H9 (cell line): Measurements from ENCODE around the gene TCF7L1. TPM values are rescaled to one million over a fixed set of nuclear protein-coding genes. Genes with fewer than 3 reads are reported as not detected.

Experiments
- DNase-seq: peaks from one replicate; pipeline ENCODE4 v3.0.0-alpha.2; 2017
- H2AFZ ChIP-seq: one replicate; pipeline ENCODE4 v1.6.1; 2013; ENCODE audit warnings: mild to moderate bottlenecking, low read length, control low read depth, moderate library complexity
- H2AK5ac ChIP-seq: 2 replicates; pipeline ENCODE4 v1.6.1; 2013; ENCODE audit warnings: low read length, control low read depth, mixed read lengths; ENCODE audit not compliant: insufficient read length
- H2BK120ac ChIP-seq: one replicate; pipeline ENCODE4 v1.6.1; 2013; ENCODE audit warnings: low read depth, mild to moderate bottlenecking, low read length, control low read depth, inconsistent platforms; ENCODE audit not compliant: poor library complexity, severe bottlenecking
- H2BK12ac ChIP-seq: 2 replicates; pipeline ENCODE4 v1.6.1; 2013; ENCODE audit warnings: low read length, control low read depth, mixed read lengths, low read depth; ENCODE audit not compliant: insufficient read length
- H2BK15ac ChIP-seq: 2 replicates; pipeline ENCODE4 v1.6.1; 2013; ENCODE audit warnings: low read depth, low read length, control low read depth
- H2BK20ac ChIP-seq: one replicate; pipeline ENCODE4 v1.6.1; 2013; ENCODE audit warnings: low read depth, mild to moderate bottlenecking, low read length, control low read depth, inconsistent platforms; ENCODE audit not compliant: poor library complexity, severe bottlenecking
- H2BK5ac ChIP-seq: 2 replicates; pipeline ENCODE4 v1.6.1; 2013; ENCODE audit warnings: low read length, control low read depth, mixed read lengths; ENCODE audit not compliant: insufficient read length
- H3K14ac ChIP-seq: 2 replicates; pipeline ENCODE4 v1.6.1; 2013; ENCODE audit warnings: low read length, control low read depth; ENCODE audit not compliant: insufficient read depth
- H3K18ac ChIP-seq: 2 replicates; pipeline ENCODE4 v1.6.1; 2013; ENCODE audit warnings: low read depth, mild to moderate bottlenecking, mixed read lengths, low read length, control low read depth; ENCODE audit not compliant: insufficient read length
- H3K23ac ChIP-seq: 2 replicates; pipeline ENCODE4 v1.6.1; 2013; ENCODE audit warnings: low read length, control low read depth, mixed read lengths, low read depth; ENCODE audit not compliant: insufficient read length
- H3K23me2 ChIP-seq: 2 replicates; pipeline ENCODE4 v1.6.1; 2013; ENCODE audit warnings: low read depth, mild to moderate bottlenecking, mixed read lengths, low read length, control low read depth; ENCODE audit not compliant: insufficient read length, poor library complexity, severe bottlenecking
- H3K27ac ChIP-seq: 2 replicates; pipeline ENCODE4 v1.5.1; 2013; ENCODE audit warnings: low read length, control low read depth, mixed read lengths, low read depth; ENCODE audit not compliant: insufficient read length
- H3K27me3 ChIP-seq: 2 replicates; pipeline ENCODE4 v1.6.1; 2013; ENCODE audit warnings: low read length, control low read depth, inconsistent platforms; ENCODE audit not compliant: insufficient read depth
- H3K4ac ChIP-seq: 2 replicates; pipeline ENCODE4 v1.6.1; 2013; ENCODE audit warnings: low read depth, mild to moderate bottlenecking, control low read depth, inconsistent platforms, low read length, moderate library complexity
- H3K4me1 ChIP-seq: 2 replicates; pipeline ENCODE4 v1.6.1; 2013; ENCODE audit warnings: low read length, control low read depth, inconsistent platforms; ENCODE audit not compliant: insufficient read depth
- H3K4me2 ChIP-seq: 2 replicates; pipeline ENCODE4 v1.6.1; 2013; ENCODE audit warnings: low read length, control low read depth, mixed read lengths; ENCODE audit not compliant: insufficient read length, insufficient read depth
- H3K56ac ChIP-seq: 2 replicates; pipeline ENCODE4 v1.6.1; 2013; ENCODE audit warnings: low read depth, mild to moderate bottlenecking, mixed read lengths, low read length, control low read depth; ENCODE audit not compliant: insufficient read length
- H3K79me1 ChIP-seq: 2 replicates; pipeline ENCODE4 v1.6.1; 2013; ENCODE audit warnings: low read depth, mild to moderate bottlenecking, moderate library complexity, low read length, control low read depth, inconsistent platforms; ENCODE audit not compliant: insufficient read depth, poor library complexity, severe bottlenecking
- H3K79me2 ChIP-seq: 2 replicates; pipeline ENCODE4 v1.6.1; 2013; ENCODE audit warnings: low read length, control low read depth, inconsistent platforms; ENCODE audit not compliant: insufficient read depth
- H3K9ac ChIP-seq: 2 replicates; pipeline ENCODE4 v1.6.1; 2013; ENCODE audit warnings: low read length, control low read depth, mixed read lengths; ENCODE audit not compliant: insufficient read length; ENCODE audit errors: extremely low read depth
- H3K9me3 ChIP-seq: one replicate; pipeline ENCODE4 v1.6.1; 2013; ENCODE audit warnings: low read depth, low read length, inconsistent platforms; ENCODE audit not compliant: control insufficient read depth
- H3T11ph ChIP-seq: one replicate; pipeline ENCODE4 v1.6.1; 2013; ENCODE audit warnings: mild to moderate bottlenecking, low read length, control low read depth, inconsistent platforms
- H4K20me1 ChIP-seq: one replicate; pipeline ENCODE4 v1.6.1; 2013; ENCODE audit not compliant: control insufficient read depth, insufficient read length, insufficient read depth
- H4K5ac ChIP-seq: 2 replicates; pipeline ENCODE4 v1.6.1; 2013; ENCODE audit warnings: low read depth, mild to moderate bottlenecking, mixed read lengths, low read length, control low read depth; ENCODE audit not compliant: insufficient read length
- H4K8ac ChIP-seq: replicated peaks from 2 replicates; pipeline ENCODE4 v1.6.1; 2013; ENCODE audit warnings: low read length, control low read depth, mixed read lengths, low read depth; ENCODE audit not compliant: insufficient read length
- H4K91ac ChIP-seq: 2 replicates; pipeline ENCODE4 v1.6.1; 2013; ENCODE audit warnings: low read depth, mild to moderate bottlenecking, moderate library complexity, mixed read lengths, low read length, control low read depth; ENCODE audit not compliant: insufficient read length
- H3K27ac Mint-ChIP-seq, 3 experiments: 2 replicates in 2 of 3; 3 replicates in 1 of 3; pipeline ENCODE4 v1.8.0; 2020 to 2021; ENCODE audit warnings: mixed read lengths in 3 of 3, mild to moderate bottlenecking in 1 of 3, moderate library complexity in 1 of 3
- H3K27me3 Mint-ChIP-seq: 2 replicates; pipeline ENCODE4 v1.8.0; 2021; ENCODE audit warnings: low read depth, mild to moderate bottlenecking, moderate library complexity, mixed read lengths
- H3K36me3 Mint-ChIP-seq, 3 experiments: 2 replicates in 2 of 3; 3 replicates in 1 of 3; pipeline ENCODE4 v1.8.0; 2020 to 2021; ENCODE audit warnings: low read depth in 3 of 3, mixed read lengths in 3 of 3; ENCODE audit not compliant: insufficient read depth in 1 of 3
- H3K4me1 Mint-ChIP-seq, 2 experiments: 2 replicates each; pipeline ENCODE4 v1.8.0; 2020; ENCODE audit warnings: mixed read lengths in 2 of 2
- H3K4me3 Mint-ChIP-seq, 2 experiments: 2 replicates in 1 of 2; 3 replicates in 1 of 2; pipeline ENCODE4 v1.8.0; 2020 to 2021; ENCODE audit warnings: mild to moderate bottlenecking in 2 of 2, mixed read lengths in 2 of 2, moderate library complexity in 1 of 2
- H3K9me3 Mint-ChIP-seq, 2 experiments: 2 replicates in 1 of 2; 3 replicates in 1 of 2; pipeline ENCODE4 v1.8.0; 2020; ENCODE audit warnings: mild to moderate bottlenecking in 2 of 2, mixed read lengths in 2 of 2, moderate library complexity in 1 of 2
- WGBS: extraction: QIAGEN DNeasy Blood & Tissue Kit; methylation state at CpG from one replicate; pipeline ENCODE4 v1.1.7; 2013; ENCODE audit warnings: missing lambda C conversion rate, low lambda C conversion rate, mixed read lengths; ENCODE audit not compliant: insufficient read length; ENCODE audit errors: extremely low coverage; 5-methylcytosine and 5-hydroxymethylcytosine counted together
- total RNA-seq: library from RNA; stranded (reverse); gene quantifications from 2 replicates; pipeline ENCODE4 v1.2.1, GENCODE V29; 2021
- TF ChIP-seq, protein P1 (sequence below): fragments of 200-600 bp; sonication (generic); conservative IDR thresholded peaks from 3 replicates; pipeline ENCODE4 v1.8.0; 2021; ENCODE audit warnings: antibody characterized with exemption, mild to moderate bottlenecking

Gene TCF7L1
- total RNA-seq, 1 experiment from 2014 or later: 112 TPM

DNA sequence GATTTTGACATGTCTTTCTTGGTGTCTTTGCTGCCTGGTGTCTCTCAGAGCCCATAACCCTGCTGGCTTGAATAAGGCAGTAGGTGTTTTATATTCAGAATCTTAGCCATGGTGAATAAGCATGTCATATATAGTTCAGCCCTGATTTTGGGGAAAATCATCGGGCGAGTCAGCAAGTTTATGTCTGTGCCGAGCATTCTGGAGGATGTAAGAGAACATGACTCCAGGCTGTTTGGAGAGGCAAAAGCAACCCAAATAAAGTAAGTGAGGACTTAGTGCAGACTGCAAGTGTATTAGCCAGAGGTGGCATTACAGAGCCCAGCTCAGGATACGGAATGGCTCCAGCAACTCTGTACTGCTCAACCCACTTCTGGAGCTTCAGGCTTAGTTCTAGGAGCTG lies 50.3 kb downstream of the TCF7L1 start:
- Histone ChIP-seq H4K8ac (no peak overlapping the region), H2AK5ac (no peak overlapping the region), H3K18ac (no peak overlapping the region), H3K79me2 (peaks cover 35% of the 10 kb centered on the region; the same call in 1 of the 2 replicates), H3K9me3 (no peaks in the 10 kb centered on the region), H4K5ac (no peak overlapping the region), H3K4me1 (peaks cover 19% of the 10 kb centered on the region; the same call in 1 of the 2 replicates), H3T11ph (no peak overlapping the region), H2BK5ac (no peak overlapping the region), H3K79me1 (peaks cover 5% of the 10 kb centered on the region), H3K4ac (no peak overlapping the region), H3K27me3 (no peaks in the 10 kb centered on the region), H4K20me1 (no peaks in the 10 kb centered on the region), H3K4me2 (no peak overlapping the region), H4K91ac (no peak overlapping the region), H3K23ac (no peak overlapping the region), H3K56ac (no peak overlapping the region), H2BK15ac (no peak overlapping the region), H2BK20ac (no peak overlapping the region), H3K9ac (no peak overlapping the region), H3K14ac (no peak overlapping the region), H3K27ac (no peak overlapping the region), H2BK120ac (no peak overlapping the region), H2AFZ (no peak overlapping the region), H3K23me2 (no peaks in the 10 kb centered on the region), H2BK12ac (no peak overlapping the region)
- no CpG with 5 or more reads among the region's 4 CpGs for WGBS
- Mint-ChIP-seq H3K4me1 (peaks cover 75 to 79% of the 10 kb centered on the region in 2 experiments), H3K36me3 (peaks cover 13 to 32% (median 20%) of the 10 kb centered on the region in 3 experiments), H3K27me3 (no peaks in the 10 kb centered on the region), H3K9me3 (no peaks in the 10 kb centered on the region), H3K27ac (peak overlapping the region in 1 of 3 experiments; percentile 84; a peak in 1 of 7 replicates), H3K4me3 (no peak overlapping the region)
- TF ChIP-seq, protein P1, sequence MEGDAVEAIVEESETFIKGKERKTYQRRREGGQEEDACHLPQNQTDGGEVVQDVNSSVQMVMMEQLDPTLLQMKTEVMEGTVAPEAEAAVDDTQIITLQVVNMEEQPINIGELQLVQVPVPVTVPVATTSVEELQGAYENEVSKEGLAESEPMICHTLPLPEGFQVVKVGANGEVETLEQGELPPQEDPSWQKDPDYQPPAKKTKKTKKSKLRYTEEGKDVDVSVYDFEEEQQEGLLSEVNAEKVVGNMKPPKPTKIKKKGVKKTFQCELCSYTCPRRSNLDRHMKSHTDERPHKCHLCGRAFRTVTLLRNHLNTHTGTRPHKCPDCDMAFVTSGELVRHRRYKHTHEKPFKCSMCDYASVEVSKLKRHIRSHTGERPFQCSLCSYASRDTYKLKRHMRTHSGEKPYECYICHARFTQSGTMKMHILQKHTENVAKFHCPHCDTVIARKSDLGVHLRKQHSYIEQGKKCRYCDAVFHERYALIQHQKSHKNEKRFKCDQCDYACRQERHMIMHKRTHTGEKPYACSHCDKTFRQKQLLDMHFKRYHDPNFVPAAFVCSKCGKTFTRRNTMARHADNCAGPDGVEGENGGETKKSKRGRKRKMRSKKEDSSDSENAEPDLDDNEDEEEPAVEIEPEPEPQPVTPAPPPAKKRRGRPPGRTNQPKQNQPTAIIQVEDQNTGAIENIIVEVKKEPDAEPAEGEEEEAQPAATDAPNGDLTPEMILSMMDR: no peak
- DNase-seq: no peak
